Erythroblast (primary cell): ENCODE measurements around the gene TSC22D2.

Experiments used
- GATA1 ChIP-seq: IDR thresholded peaks from 2 replicates; pipeline ENCODE4 v1.6.1; 2011; ENCODE audit warnings: low read depth, mild to moderate bottlenecking, control low read depth, low read length, moderate library complexity
- POLR2A ChIP-seq: IDR thresholded peaks from 2 replicates; pipeline ENCODE4 v1.6.1; 2011; ENCODE audit warnings: mild to moderate bottlenecking, low read length

GRCh38 chr3:150362515-150363302 lies 45.4 kb upstream of the TSC22D2 start:
- TF ChIP-seq POLR2A: no peak
- no peak for TF ChIP-seq GATA1
